Dendritic cell treated with granulocyte-macrophage colony-stimulating factor and Interleukin-4, amounts not matched to agents 40 ng/mL and 50 ng/mL, for 4 days (primary cell): ENCODE results near the gene KLHL5.
"Not testable (repeated sequence)": the region's sequence is repeated elsewhere in the genome, so short reads cannot be mapped to it uniquely, and the experiment has no call there.

Source experiments
- H3K27ac Mint-ChIP-seq: one replicate; pipeline ENCODE4 v1.8.0; 2022; ENCODE audit warnings: mild to moderate bottlenecking, mixed read lengths
- H3K27me3 Mint-ChIP-seq: one replicate; pipeline ENCODE4 v1.8.0; 2022; ENCODE audit warnings: mild to moderate bottlenecking, mixed read lengths
- H3K36me3 Mint-ChIP-seq: one replicate; pipeline ENCODE4 v1.8.0; 2022; ENCODE audit warnings: low read depth, mixed read lengths
- H3K4me1 Mint-ChIP-seq: one replicate; pipeline ENCODE4 v1.8.0; 2022; ENCODE audit warnings: low read depth, mixed read lengths
- H3K4me3 Mint-ChIP-seq: one replicate; pipeline ENCODE4 v1.8.0; 2022; ENCODE audit warnings: mild to moderate bottlenecking, moderate library complexity, mixed read lengths
- H3K9me3 Mint-ChIP-seq: one replicate; pipeline ENCODE4 v1.8.0; 2022; ENCODE audit warnings: mixed read lengths
- intact Hi-C: fragments of 100-400 bp; cut with micrococcal nuclease; formaldehyde crosslinking; loops from one replicate; pipeline ENCODE4 v1.15.0; 2022

Gene KLHL5

GRCh38 chr4:39102297-39102696 lies 40.3 kb downstream of the KLHL5 start:
- intact Hi-C loops, result no loop called here
- H3K27me3 Mint-ChIP-seq, result no peaks in the 10 kb centered on the region
- H3K36me3 Mint-ChIP-seq, result peaks cover 67% of the 10 kb centered on the region
- H3K27ac Mint-ChIP-seq, result no peak overlapping the region
- peaks cover 5% of the 10 kb centered on the region for H3K4me1 Mint-ChIP-seq
- H3K4me3 Mint-ChIP-seq, result no peak overlapping the region
- no peaks in the 10 kb centered on the region for H3K9me3 Mint-ChIP-seq

GRCh38 chr4:39103291-39103690 lies 41.3 kb downstream of the KLHL5 start:
- Mint-ChIP-seq H3K4me1 (peaks cover 5% of the 10 kb centered on the region), H3K9me3 (no peaks in the 10 kb centered on the region), H3K4me3 (no peak overlapping the region), H3K27ac (no peak overlapping the region), H3K36me3 (peaks cover 65% of the 10 kb centered on the region), H3K27me3 (no peaks in the 10 kb centered on the region)
- intact Hi-C loops, result no loop called here

- H3K27ac Mint-ChIP-seq, result no peak overlapping the region
- H3K36me3 Mint-ChIP-seq, result peaks cover 57% of the 10 kb centered on the region
- H3K9me3 Mint-ChIP-seq, result no peaks in the 10 kb centered on the region
- H3K4me1 Mint-ChIP-seq, result peaks cover 5% of the 10 kb centered on the region
- no peak overlapping the region for H3K4me3 Mint-ChIP-seq
- H3K27me3 Mint-ChIP-seq, result no peaks in the 10 kb centered on the region
- intact Hi-C loops, result no loop called here
Observed at GRCh38 chr4:39104255-39104654, 42.2 kb downstream of the KLHL5 start.

- H3K4me3 Mint-ChIP-seq, result no peak overlapping the region
- H3K27me3 Mint-ChIP-seq, result no peaks in the 10 kb centered on the region
- H3K9me3 Mint-ChIP-seq, result no peaks in the 10 kb centered on the region
- intact Hi-C loops, result no loop called here
- H3K4me1 Mint-ChIP-seq, result peaks cover 5% of the 10 kb centered on the region
- H3K36me3 Mint-ChIP-seq, result peaks cover 52% of the 10 kb centered on the region
- H3K27ac Mint-ChIP-seq, result no peak overlapping the region
Observed at GRCh38 chr4:39106011-39106410, 44.0 kb downstream of the KLHL5 start.

- H3K27me3 Mint-ChIP-seq, result no peaks in the 10 kb centered on the region
- no peaks in the 10 kb centered on the region for H3K9me3 Mint-ChIP-seq
- no peak overlapping the region for H3K27ac Mint-ChIP-seq
- no peak overlapping the region for H3K4me3 Mint-ChIP-seq
- H3K36me3 Mint-ChIP-seq, result peaks cover 58% of the 10 kb centered on the region
- H3K4me1 Mint-ChIP-seq, result no peaks in the 10 kb centered on the region
- intact Hi-C loops, result no loop called here
Observed at GRCh38 chr4:39114436-39114835, 52.4 kb downstream of the KLHL5 start.

GRCh38 chr4:39118034-39118658 lies 56.1 kb downstream of the KLHL5 start:
- H3K9me3 Mint-ChIP-seq, result no peaks in the 10 kb centered on the region
- intact Hi-C loops, result no loop called here
- H3K4me3 Mint-ChIP-seq, result no peak overlapping the region
- no peak overlapping the region for H3K27ac Mint-ChIP-seq
- no peaks in the 10 kb centered on the region for H3K27me3 Mint-ChIP-seq
- H3K36me3 Mint-ChIP-seq, result peaks cover 56% of the 10 kb centered on the region
- no peaks in the 10 kb centered on the region for H3K4me1 Mint-ChIP-seq

- Mint-ChIP-seq H3K4me1 (peaks cover 7% of the 10 kb centered on the region), H3K9me3 (no peaks in the 10 kb centered on the region), H3K4me3 (no peak overlapping the region), H3K27ac (no peak overlapping the region), H3K27me3 (no peaks in the 10 kb centered on the region), H3K36me3 (peaks cover 46% of the 10 kb centered on the region)
- intact Hi-C loops, result no loop called here
Observed at GRCh38 chr4:39120418-39120817, 58.4 kb downstream of the KLHL5 start.

GRCh38 chr4:39124885-39125599 lies 63.0 kb downstream of the KLHL5 start:
- Mint-ChIP-seq H3K27me3 (no peaks in the 10 kb centered on the region), H3K9me3 (no peaks in the 10 kb centered on the region), H3K4me3 (no peak overlapping the region), H3K36me3 (peaks cover 30% of the 10 kb centered on the region), H3K4me1 (peaks cover 7% of the 10 kb centered on the region), H3K27ac (no peak overlapping the region)
- intact Hi-C loops, result no loop called here

GRCh38 chr4:39125600-39125985 lies 63.6 kb downstream of the KLHL5 start:
- H3K27me3 Mint-ChIP-seq, result no peaks in the 10 kb centered on the region
- H3K27ac Mint-ChIP-seq, result no peak overlapping the region
- H3K4me3 Mint-ChIP-seq, result no peak overlapping the region
- H3K36me3 Mint-ChIP-seq, result peaks cover 30% of the 10 kb centered on the region
- intact Hi-C loops, result no loop called here
- peaks cover 7% of the 10 kb centered on the region for H3K4me1 Mint-ChIP-seq
- no peaks in the 10 kb centered on the region for H3K9me3 Mint-ChIP-seq

GRCh38 chr4:39126256-39127095 lies 64.4 kb downstream of the KLHL5 start:
- Mint-ChIP-seq H3K9me3 (no peaks in the 10 kb centered on the region), H3K4me1 (peaks cover 7% of the 10 kb centered on the region), H3K36me3 (peaks cover 30% of the 10 kb centered on the region), H3K27ac (no peak overlapping the region), H3K4me3 (no peak overlapping the region), H3K27me3 (no peaks in the 10 kb centered on the region)
- intact Hi-C loops, result no loop called here

- Mint-ChIP-seq H3K4me1 (no peaks in the 10 kb centered on the region), H3K36me3 (peaks cover under 1% of the 10 kb centered on the region), H3K9me3 (no peaks in the 10 kb centered on the region), H3K27me3 (no peaks in the 10 kb centered on the region), H3K4me3 (no peak overlapping the region), H3K27ac (no peak overlapping the region)
- intact Hi-C loops, result loop anchor here (2.0 kb wide), 1 partner anchor 375 kb away; no protein-coding TSS in a partner anchor
Observed at GRCh38 chr4:39133623-39134022, 71.6 kb downstream of the KLHL5 start.

- Mint-ChIP-seq H3K27ac (no peak overlapping the region), H3K4me3 (no peak overlapping the region), H3K9me3 (no peaks in the 10 kb centered on the region), H3K36me3 (no peaks in the 10 kb centered on the region), H3K27me3 (no peaks in the 10 kb centered on the region), H3K4me1 (no peaks in the 10 kb centered on the region)
- intact Hi-C loops, result loop anchor here (1.0 to 2.0 kb wide), 2 partner anchors 232 to 376 kb away; no protein-coding TSS in a partner anchor
Observed at GRCh38 chr4:39134683-39135306, 72.8 kb downstream of the KLHL5 start.

GRCh38 chr4:39138227-39138626 lies 76.2 kb downstream of the KLHL5 start:
- H3K9me3 Mint-ChIP-seq, H3K27me3 Mint-ChIP-seq, H3K4me3 Mint-ChIP-seq, H3K36me3 Mint-ChIP-seq, H3K4me1 Mint-ChIP-seq, intact Hi-C loops, H3K27ac Mint-ChIP-seq: not testable (repeated sequence)

GRCh38 chr4:39146211-39146610 lies 84.2 kb downstream of the KLHL5 start:
- Mint-ChIP-seq H3K27me3 (no peaks in the 10 kb centered on the region), H3K9me3 (no peaks in the 10 kb centered on the region), H3K4me1 (peaks cover 7% of the 10 kb centered on the region), H3K4me3 (no peak overlapping the region), H3K27ac (no peak overlapping the region), H3K36me3 (no peaks in the 10 kb centered on the region)
- intact Hi-C loops, result no loop called here
